IMR-90 (cell line): Measurements from ENCODE around the gene IL15RA. TPM values are rescaled to one million over a fixed set of nuclear protein-coding genes. Genes with fewer than 3 reads are reported as not detected.

Source experiments
- ATAC-seq: fragments of 200-7000 bp; cut with Tn5 transposase; 2 replicates; pipeline ENCODE4 v1.9.1; 2020; ENCODE audit warnings: low read depth, mild to moderate bottlenecking, moderate library complexity
- BruUV-seq: library from RNA; stranded (reverse); fragments of 400-500 nt; replicated peaks from 2 replicates; lab custom pipeline; 2021; lab: Mats Ljungman, UMichigan
- CTCF ChIA-PET: fragments of 300-600 bp; formaldehyde crosslinking; extraction: SDS; loops from one replicate; lab custom pipeline; 2021; ENCODE audit warnings: antibody characterized with exemption; lab: Yijun Ruan, JAX
- POLR2A ChIA-PET: fragments of 300-600 bp; sonication (Branson Sonifier 250); formaldehyde crosslinking; loops from one replicate; lab custom pipeline; 2022; ENCODE audit warnings: antibody characterized with exemption; ENCODE audit not compliant: unreplicated experiment; lab: Charles Lee
- DNase-seq: peaks from one replicate; pipeline ENCODE4 v3.0.0; 2013
- H2AFZ ChIP-seq: replicated peaks from 2 replicates; pipeline ENCODE3; 2013; ENCODE audit warnings: low read length, mild to moderate bottlenecking; ENCODE audit not compliant: poor library complexity
- H2AK5ac ChIP-seq: 2 replicates; pipeline ENCODE4 v1.6.1; 2013; ENCODE audit warnings: low read depth, low read length, inconsistent platforms
- H2AK9ac ChIP-seq: replicated peaks from 2 replicates; pipeline ENCODE3; 2013; ENCODE audit warnings: mild to moderate bottlenecking, low read depth, low read length, moderate library complexity; ENCODE audit not compliant: poor library complexity
- H2BK120ac ChIP-seq: 2 replicates; pipeline ENCODE4 v1.6.1; 2013; ENCODE audit warnings: low read depth, low read length, inconsistent platforms
- H2BK15ac ChIP-seq: 3 replicates; pipeline ENCODE4 v1.6.1; 2013; ENCODE audit warnings: low read depth, low read length, inconsistent platforms
- H2BK20ac ChIP-seq: 2 replicates; pipeline ENCODE4 v1.6.1; 2013; ENCODE audit warnings: low read depth, mild to moderate bottlenecking, inconsistent platforms, low read length, moderate library complexity
- H2BK5ac ChIP-seq: 2 replicates; pipeline ENCODE4 v1.6.1; 2013; ENCODE audit warnings: mild to moderate bottlenecking, low read depth, low read length, inconsistent platforms; ENCODE audit not compliant: poor library complexity, severe bottlenecking
- H3K14ac ChIP-seq: replicated peaks from 2 replicates; pipeline ENCODE4 v1.6.1; 2013; ENCODE audit warnings: low read depth, low read length, inconsistent platforms
- H3K18ac ChIP-seq: 2 replicates; pipeline ENCODE4 v1.6.1; 2013; ENCODE audit warnings: low read depth, low read length, control low read depth
- H3K23ac ChIP-seq: 2 replicates; pipeline ENCODE4 v1.6.1; 2013; ENCODE audit warnings: low read depth, low read length, inconsistent platforms
- H3K27ac ChIP-seq: 2 replicates; pipeline ENCODE4 v1.5.1; 2013; ENCODE audit warnings: mild to moderate bottlenecking, control low read depth, low read length; ENCODE audit not compliant: insufficient read depth
- H3K27me3 ChIP-seq: 2 replicates; pipeline ENCODE4 v1.6.1; 2013; ENCODE audit warnings: low read length; ENCODE audit not compliant: control insufficient read depth, insufficient read depth
- H3K36me3 ChIP-seq: 2 replicates; pipeline ENCODE4 v1.6.1; 2013; ENCODE audit warnings: low read length, mixed read lengths; ENCODE audit not compliant: control insufficient read depth, insufficient read depth
- H3K4ac ChIP-seq: 2 replicates; pipeline ENCODE4 v1.6.1; 2013; ENCODE audit warnings: low read depth, low read length, inconsistent platforms
- H3K4me1 ChIP-seq: 2 replicates; pipeline ENCODE4 v1.6.1; 2013; ENCODE audit warnings: low read length, mixed read lengths; ENCODE audit not compliant: control insufficient read depth, insufficient read depth
- H3K4me2 ChIP-seq: 2 replicates; pipeline ENCODE4 v1.6.1; 2013; ENCODE audit warnings: low read depth, mild to moderate bottlenecking, control low read depth, low read length, moderate library complexity
- H3K4me3 ChIP-seq: 2 replicates; pipeline ENCODE4 v1.5.1; 2013; ENCODE audit warnings: low read depth, mild to moderate bottlenecking, control low read depth, low read length, moderate library complexity; ENCODE audit not compliant: insufficient read depth
- H3K56ac ChIP-seq: 2 replicates; pipeline ENCODE4 v1.6.1; 2013; ENCODE audit warnings: low read length, inconsistent platforms; ENCODE audit not compliant: insufficient read depth; ENCODE audit errors: extremely low read depth
- H3K79me1 ChIP-seq, 2 experiments: 2 replicates each; pipeline ENCODE4 v1.6.1; 2013; ENCODE audit warnings: low read length in 2 of 2, inconsistent platforms in 1 of 2, low read depth in 1 of 2
- H3K9ac ChIP-seq: 2 replicates; pipeline ENCODE4 v1.6.1; 2013; ENCODE audit warnings: low read depth, low read length, control low read depth
- H3K9me1 ChIP-seq: 2 replicates; pipeline ENCODE4 v1.6.1; 2013; ENCODE audit warnings: low read length, inconsistent platforms; ENCODE audit not compliant: insufficient read depth
- H3K9me3 ChIP-seq: 2 replicates; pipeline ENCODE4 v1.6.1; 2013; ENCODE audit warnings: low read length; ENCODE audit not compliant: control insufficient read depth, insufficient read depth
- H4K20me1 ChIP-seq: 2 replicates; pipeline ENCODE4 v1.6.1; 2013; ENCODE audit warnings: low read length, inconsistent platforms; ENCODE audit not compliant: insufficient read depth
- H4K5ac ChIP-seq: 2 replicates; pipeline ENCODE4 v1.6.1; 2013; ENCODE audit warnings: mild to moderate bottlenecking, low read depth, low read length, control low read depth
- H4K8ac ChIP-seq, 2 experiments: 2 replicates each; pipeline ENCODE4 v1.6.1; 2013; ENCODE audit warnings: low read depth in 2 of 2, low read length in 2 of 2, control low read depth in 1 of 2, inconsistent platforms in 1 of 2
- H4K91ac ChIP-seq: 2 replicates; pipeline ENCODE4 v1.6.1; 2013; ENCODE audit warnings: low read depth, low read length, inconsistent platforms; ENCODE audit not compliant: insufficient read depth
- BHLHE40 ChIP-seq: fragments of 150-350 bp; IDR thresholded peaks from 2 replicates; pipeline ENCODE4 v1.6.1; 2016; ENCODE audit warnings: mild to moderate bottlenecking, low read depth, low read length
- CEBPB ChIP-seq: IDR thresholded peaks from 2 replicates; pipeline ENCODE4 v1.6.1; 2012; ENCODE audit warnings: low read depth, low read length, improper control_type of control experiment
- CHD1 ChIP-seq: IDR thresholded peaks from 2 replicates; pipeline ENCODE4 v1.6.1; 2012; ENCODE audit warnings: low read depth, low read length, improper control_type of control experiment
- CTCF ChIP-seq: conservative IDR thresholded peaks from 2 replicates; pipeline ENCODE4 v1.5.1; 2012; ENCODE audit warnings: mild to moderate bottlenecking, low read depth, low read length, improper control_type of control experiment
- ELK1 ChIP-seq: fragments of 150-350 bp; IDR thresholded peaks from 2 replicates; pipeline ENCODE4 v1.6.1; 2016; ENCODE audit warnings: low read depth, mild to moderate bottlenecking, low read length, moderate library complexity, borderline replicate concordance
- FOS ChIP-seq: fragments of 150-350 bp; IDR thresholded peaks from 2 replicates; pipeline ENCODE4 v1.6.1; 2016; ENCODE audit warnings: low read depth, low read length
- MAFK ChIP-seq: IDR thresholded peaks from 2 replicates; pipeline ENCODE4 v1.6.1; 2012; ENCODE audit warnings: low read depth, low read length, improper control_type of control experiment
- MAZ ChIP-seq: IDR thresholded peaks from 2 replicates; pipeline ENCODE4 v1.6.1; 2012; ENCODE audit warnings: low read depth, mild to moderate bottlenecking, low read length, improper control_type of control experiment, moderate library complexity, borderline replicate concordance
- MXI1 ChIP-seq: IDR thresholded peaks from 2 replicates; pipeline ENCODE4 v1.6.1; 2012; ENCODE audit warnings: low read depth, mild to moderate bottlenecking, low read length, moderate library complexity, borderline replicate concordance
- NFE2L2 ChIP-seq: fragments of 150-350 bp; IDR thresholded peaks from 2 replicates; pipeline ENCODE4 v1.6.1; 2016; ENCODE audit warnings: low read depth, mild to moderate bottlenecking, low read length
- POLR2A ChIP-seq: IDR thresholded peaks from 2 replicates; pipeline ENCODE4 v1.6.1; 2012; ENCODE audit warnings: mild to moderate bottlenecking, low read depth, low read length
- RAD21 ChIP-seq: IDR thresholded peaks from 2 replicates; pipeline ENCODE4 v1.6.1; 2012; ENCODE audit warnings: low read length, improper control_type of control experiment
- RCOR1 ChIP-seq: IDR thresholded peaks from 2 replicates; pipeline ENCODE4 v1.6.1; 2012; ENCODE audit warnings: mild to moderate bottlenecking, low read length, improper control_type of control experiment; ENCODE audit not compliant: insufficient replicate concordance
- RFX5 ChIP-seq: IDR thresholded peaks from 2 replicates; pipeline ENCODE4 v1.8.0; 2012; ENCODE audit warnings: low read depth, mild to moderate bottlenecking, low read length, moderate library complexity
- SMC3 ChIP-seq: fragments of 150-350 bp; IDR thresholded peaks from 2 replicates; pipeline ENCODE4 v1.6.1; 2016; ENCODE audit warnings: low read depth, mild to moderate bottlenecking, antibody characterized with exemption, low read length, moderate library complexity
- USF2 ChIP-seq: fragments of 150-350 bp; IDR thresholded peaks from 2 replicates; pipeline ENCODE4 v1.6.1; 2017; ENCODE audit warnings: mild to moderate bottlenecking, antibody characterized with exemption, low read length, low read depth
- WGBS, 2 experiments: methylation state at CpG; one replicate each; pipeline versions ENCODE4 v1.1.5 to v1.1.7; 2013; ENCODE audit warnings: missing lambda C conversion rate in 2 of 2; ENCODE audit not compliant: insufficient read length in 1 of 2; ENCODE audit errors: extremely low coverage in 2 of 2; 5-methylcytosine and 5-hydroxymethylcytosine counted together
- dilution Hi-C: fragments of 300-500 bp; cut with HindIII; formaldehyde crosslinking; loops from one replicate; pipeline ENCODE4 v1.14.3; 2018; ENCODE audit warnings: low sequenced_read_pairs; ENCODE audit not compliant: unreplicated experiment
- in situ Hi-C: fragments of 300-500 bp; cut with MboI; formaldehyde crosslinking; loops from 3 replicates; pipeline ENCODE4 v1.14.3; 2019; ENCODE audit warnings: low sequenced_read_pairs, inconsistent platforms, mixed read lengths
- intact Hi-C: fragments of 100-400 bp; cut with micrococcal nuclease; formaldehyde crosslinking; loops from 2 replicates; pipeline ENCODE4 v1.10.0; 2022
- polyA plus RNA-seq, 3 experiments: library from polyadenylated mRNA; depleted of rRNA; stranded (reverse); fragments of >200 nt; gene quantifications; 2 replicates each; pipeline ENCODE4 v1.2.3, GENCODE V29; 2012; ENCODE audit warnings: low replicate concordance in 1 of 3
- total RNA-seq: library from RNA; depleted of rRNA; stranded (reverse); fragments of >200 nt; gene quantifications from 2 replicates; pipeline ENCODE4 v1.2.3, GENCODE V29; 2012

Gene IL15RA
- total and polyA plus RNA-seq, 2 of the 4 experiments (the other 2 are of a cell fraction), result 2.0 to 7.6 TPM

GRCh38 chr10:6022660-6023059, 45.3 kb upstream of the IL15RA start:
- BruUV-seq, result no TSS peak
- in situ Hi-C loops (no loop called here), dilution Hi-C loops (no loop called here), intact Hi-C loops (no loop called here)
- H2AFZ ChIP-seq, result no peak overlapping the region
- H2AK5ac ChIP-seq, result no peak overlapping the region
- ATAC-seq (peak; percentile 32; the same call in 1 of the 2 replicates), DNase-seq (no peak)
- H4K5ac ChIP-seq, result no peak overlapping the region
- no peak overlapping the region for H2BK20ac ChIP-seq
- H3K27me3 ChIP-seq, result peaks cover 21% of the 10 kb centered on the region
- TF ChIP-seq BHLHE40, result no peak
- TF ChIP-seq MAFK, result no peak
- no peak for TF ChIP-seq CHD1
- TF ChIP-seq MAZ, result no peak
- no peak for TF ChIP-seq RCOR1
- TF ChIP-seq RAD21, result no peak
- TF ChIP-seq FOS, result no peak
- no peak for TF ChIP-seq RFX5
- TF ChIP-seq MXI1, result no peak
- TF ChIP-seq CEBPB, result no peak
- TF ChIP-seq ELK1, result no peak
- no peak for TF ChIP-seq CTCF
- no peak for TF ChIP-seq POLR2A
- no peak for TF ChIP-seq NFE2L2
- TF ChIP-seq USF2, result no peak
- TF ChIP-seq SMC3, result no peak
- no peak overlapping the region for H3K4me3 ChIP-seq
- no peak overlapping the region for H4K8ac ChIP-seq
- WGBS, 2 experiments, result no CpG with 5 or more reads among the region's 3 CpGs
- no peak overlapping the region for H4K91ac ChIP-seq
- no peak overlapping the region for H2BK15ac ChIP-seq
- no peaks in the 10 kb centered on the region for H4K20me1 ChIP-seq
- H3K18ac ChIP-seq, result no peak overlapping the region
- H2AK9ac ChIP-seq, result no peak overlapping the region
- no peak overlapping the region for H3K56ac ChIP-seq
- H3K9me3 ChIP-seq, result no peaks in the 10 kb centered on the region
- no peak overlapping the region for H3K4me2 ChIP-seq
- H3K9me1 ChIP-seq, result no peaks in the 10 kb centered on the region; the same call in 1 of the 2 replicates
- no peak overlapping the region for H3K4ac ChIP-seq
- H2BK5ac ChIP-seq, result no peak overlapping the region
- CTCF ChIA-PET, result no interaction called here
- H3K27ac ChIP-seq, result no peak overlapping the region
- H3K36me3 ChIP-seq, result no peaks in the 10 kb centered on the region
- H3K9ac ChIP-seq, result no peak overlapping the region
- H3K4me1 ChIP-seq, result peaks cover 2% of the 10 kb centered on the region; the same call in 1 of the 2 replicates
- POLR2A ChIA-PET, result no interaction called here
- no peaks in the 10 kb centered on the region for H3K79me1 ChIP-seq
- no peak overlapping the region for H3K14ac ChIP-seq
- no peak overlapping the region for H3K23ac ChIP-seq
- no peak overlapping the region for H2BK120ac ChIP-seq
